HK-2 (cell line): ENCODE results near the gene CLEC11A.

Experiments used
- DNase-seq: peaks from one replicate; pipeline ENCODE4 v3.0.0-alpha.2; 2018; ENCODE audit not compliant: unreplicated experiment

CLEC11A gene

GRCh38 chr19:50723069-50723468 lies at the start of gene CLEC11A:
TSS of gene CLEC11A (plus strand) at chr19:50723364. CDS start at chr19:50723526, 162 bp downstream.
- peak; percentile 84 for DNase-seq

GRCh38 chr19:50676625-50677197 lies 46.5 kb upstream of the CLEC11A start:
- no peak for DNase-seq

GRCh38 chr19:50677636-50678035 lies 45.5 kb upstream of the CLEC11A start:
- DNase-seq, result no peak

- no peak for DNase-seq
These were observed 44.8 kb upstream of the CLEC11A start for GRCh38 chr19:50678323-50678722.

- no peak for DNase-seq
These were observed 43.7 kb upstream of the CLEC11A start for GRCh38 chr19:50679177-50680125.

GRCh38 chr19:50686310-50687032 lies 36.7 kb upstream of the CLEC11A start:
- no peak for DNase-seq

- no peak for DNase-seq
These were observed 34.4 kb upstream of the CLEC11A start for GRCh38 chr19:50688766-50689165.

- no peak for DNase-seq
These were observed 32.7 kb upstream of the CLEC11A start for GRCh38 chr19:50690439-50690838.

GRCh38 chr19:50693064-50693975 lies 29.8 kb upstream of the CLEC11A start:
- no peak for DNase-seq

GRCh38 chr19:50694815-50695145 lies 28.4 kb upstream of the CLEC11A start:
- no peak for DNase-seq

- no peak for DNase-seq
These were observed 27.7 kb upstream of the CLEC11A start for GRCh38 chr19:50695251-50696093.

GRCh38 chr19:50696094-50696483 lies 27.1 kb upstream of the CLEC11A start:
- no peak for DNase-seq

GRCh38 chr19:50697414-50698124 lies 25.6 kb upstream of the CLEC11A start:
- DNase-seq, result no peak

GRCh38 chr19:50701367-50701985 lies 21.7 kb upstream of the CLEC11A start:
- no peak for DNase-seq

GRCh38 chr19:50702158-50702870 lies 20.9 kb upstream of the CLEC11A start:
- no peak for DNase-seq

- DNase-seq, result peak; percentile 86
These were observed 20.0 kb upstream of the CLEC11A start for GRCh38 chr19:50702871-50703829.

GRCh38 chr19:50703915-50704796 lies 19.0 kb upstream of the CLEC11A start:
- DNase-seq, result peak; percentile 63
